GM23338 (cell line): ENCODE measurements around the gene LYL1. TPM values are rescaled to one million over a fixed set of nuclear protein-coding genes. Genes with fewer than 3 reads are reported as not detected.

Experiments
- ATAC-seq: fragments of 200-7000 bp; cut with Tn5 transposase; 3 replicates; pipeline ENCODE4 v1.9.1; 2020
- DNase-seq: peaks from one replicate; pipeline ENCODE4 v3.0.0-alpha.2; 2015; ENCODE audit warnings: low spot score
- H2AFZ ChIP-seq: fragments of 200-600 bp; sonication (generic); 2 replicates; pipeline ENCODE4 v1.8.0; 2016; ENCODE audit warnings: antibody characterized with exemption, mild to moderate bottlenecking, moderate library complexity
- H3F3A ChIP-seq: fragments of 200-600 bp; sonication (generic); replicated peaks from 2 replicates; pipeline ENCODE4 v1.8.0; 2017; ENCODE audit warnings: antibody characterized with exemption, mixed run types, low read depth
- H3K27ac ChIP-seq: fragments of 200-600 bp; sonication (generic); 2 replicates; pipeline ENCODE4 v1.6.1; 2016; ENCODE audit warnings: low read depth
- H3K27me3 ChIP-seq: fragments of 200-600 bp; sonication (generic); 2 replicates; pipeline ENCODE4 v1.8.0; 2016; ENCODE audit warnings: mild to moderate bottlenecking, mixed run types, moderate library complexity; ENCODE audit not compliant: insufficient read depth
- H3K36me3 ChIP-seq: fragments of 200-600 bp; sonication (generic); 2 replicates; pipeline ENCODE4 v1.8.0; 2016; ENCODE audit warnings: mild to moderate bottlenecking; ENCODE audit not compliant: insufficient read depth
- H3K4me1 ChIP-seq: fragments of 200-600 bp; sonication (generic); 2 replicates; pipeline ENCODE4 v1.8.0; 2016; ENCODE audit warnings: mild to moderate bottlenecking, moderate library complexity; ENCODE audit not compliant: insufficient read depth
- H3K4me2 ChIP-seq: fragments of 200-600 bp; sonication (generic); 2 replicates; pipeline ENCODE4 v1.7.1; 2017; ENCODE audit warnings: mixed run types
- H3K4me3 ChIP-seq: fragments of 200-600 bp; sonication (generic); 2 replicates; pipeline ENCODE4 v1.6.1; 2016; ENCODE audit warnings: mixed run types
- H3K79me2 ChIP-seq: fragments of 200-600 bp; sonication (generic); replicated peaks from 2 replicates; pipeline ENCODE4 v1.8.0; 2017; ENCODE audit warnings: mild to moderate bottlenecking; ENCODE audit not compliant: insufficient read depth
- H3K9me2 ChIP-seq: fragments of 200-600 bp; sonication (generic); 2 replicates; pipeline ENCODE4 v1.8.0; 2017; ENCODE audit not compliant: insufficient read depth
- H4K20me1 ChIP-seq: fragments of 200-600 bp; sonication (generic); replicated peaks from 2 replicates; pipeline ENCODE4 v1.8.0; 2017; ENCODE audit warnings: mild to moderate bottlenecking; ENCODE audit not compliant: insufficient read depth
- H3K27ac Mint-ChIP-seq: 2 replicates; pipeline ENCODE4 v1.8.0; 2020; ENCODE audit warnings: inconsistent platforms, mild to moderate bottlenecking, moderate library complexity, mixed read lengths
- H3K27me3 Mint-ChIP-seq: 3 replicates; pipeline ENCODE4 v1.8.0; 2022; ENCODE audit warnings: low read depth, mild to moderate bottlenecking, moderate library complexity, mixed read lengths, inconsistent platforms; ENCODE audit not compliant: insufficient read depth, poor library complexity
- H3K36me3 Mint-ChIP-seq: 3 replicates; pipeline ENCODE4 v1.8.0; 2021; ENCODE audit warnings: low read depth, mild to moderate bottlenecking, inconsistent platforms, moderate library complexity, mixed read lengths
- H3K4me1 Mint-ChIP-seq: 3 replicates; pipeline ENCODE4 v1.8.0; 2020; ENCODE audit warnings: mild to moderate bottlenecking, inconsistent platforms, mixed read lengths
- H3K4me3 Mint-ChIP-seq: 3 replicates; pipeline ENCODE4 v1.8.0; 2021; ENCODE audit warnings: moderate library complexity, mild to moderate bottlenecking, inconsistent platforms, mixed read lengths
- H3K9me3 Mint-ChIP-seq: 3 replicates; pipeline ENCODE4 v1.8.0; 2020; ENCODE audit warnings: moderate library complexity, mild to moderate bottlenecking, inconsistent platforms, mixed read lengths
- CREB1 ChIP-seq: fragments of 250-450 bp; sonication (Bioruptor Pico); IDR thresholded peaks from 2 replicates; pipeline ENCODE4 v1.5.0; 2020; ENCODE audit warnings: low read depth, mild to moderate bottlenecking, moderate library complexity
- CTCF ChIP-seq, 2 experiments: fragments of 200-600 bp in 1 of 2; sonication (generic) in 1 of 2; conservative IDR thresholded peaks; 2 replicates each; pipeline versions ENCODE4 v1.5.1 to v1.6.1; 2016 to 2017; ENCODE audit warnings: antibody characterized with exemption in 2 of 2, low read depth in 2 of 2, mild to moderate bottlenecking in 2 of 2, moderate library complexity in 1 of 2
- EZH2 ChIP-seq: fragments of 200-600 bp; sonication (generic); IDR thresholded peaks from one replicate; pipeline ENCODE4 v1.8.0; 2017; ENCODE audit warnings: antibody characterized with exemption, mild to moderate bottlenecking, low read depth; ENCODE audit not compliant: unreplicated experiment
- EZH2phosphoT487 ChIP-seq: fragments of 200-600 bp; sonication (generic); IDR thresholded peaks from one replicate; pipeline ENCODE4 v1.8.1; 2018; ENCODE audit warnings: antibody characterized with exemption; ENCODE audit not compliant: unreplicated experiment
- JUNB ChIP-seq: IDR thresholded peaks from one replicate; pipeline ENCODE4 v1.6.1; 2016; ENCODE audit warnings: antibody characterized with exemption; ENCODE audit not compliant: unreplicated experiment
- NANOG ChIP-seq: IDR thresholded peaks from 2 replicates; pipeline ENCODE4 v1.6.1; 2016; ENCODE audit warnings: antibody characterized with exemption, borderline replicate concordance
- POLR2AphosphoS5 ChIP-seq: IDR thresholded peaks from 2 replicates; pipeline ENCODE4 v1.6.1; 2016; ENCODE audit warnings: antibody characterized with exemption, low read depth
- STAT1 ChIP-seq: IDR thresholded peaks from one replicate; pipeline ENCODE4 v1.6.1; 2016; ENCODE audit warnings: antibody characterized with exemption; ENCODE audit not compliant: unreplicated experiment
- ZNF114 ChIP-seq: fragments of 250-450 bp; sonication (Bioruptor Pico); IDR thresholded peaks from 2 replicates; pipeline ENCODE4 v1.5.0; 2020; ENCODE audit warnings: mild to moderate bottlenecking, moderate library complexity
- ZNF331 ChIP-seq: fragments of 250-450 bp; sonication (Bioruptor Pico); IDR thresholded peaks from 2 replicates; pipeline ENCODE4 v1.5.0; 2020; ENCODE audit warnings: low read depth, mild to moderate bottlenecking, moderate library complexity
- ZNF462 ChIP-seq: fragments of 250-450 bp; sonication (Bioruptor Pico); IDR thresholded peaks from 2 replicates; pipeline ENCODE4 v1.5.0; 2020; ENCODE audit warnings: mild to moderate bottlenecking, moderate library complexity
- polyA plus RNA-seq: library from polyadenylated mRNA; unstranded; fragments of >200 nt; fragmentation: Nextera tagmentation; extraction: Ambion mirVana; gene quantifications from 2 replicates; pipeline ENCODE4 v1.2.1, GENCODE V29; 2016
- total RNA-seq: library from RNA; depleted of rRNA; stranded (reverse); fragments of >200 nt; shearing (Covaris generic); gene quantifications from 2 replicates; pipeline ENCODE4 v1.2.3, GENCODE V29; 2014
- TF ChIP-seq, protein P1 (sequence below): IDR thresholded peaks from 2 replicates; pipeline ENCODE4 v1.6.1; 2016; ENCODE audit warnings: antibody characterized with exemption
- TF ChIP-seq, protein P2 (sequence below): IDR thresholded peaks from one replicate; pipeline ENCODE4 v1.6.1; 2018; ENCODE audit warnings: antibody characterized with exemption; ENCODE audit not compliant: unreplicated experiment

LYL1 gene
- total and polyA plus RNA-seq, 2 experiments from 2014 or later, result 1.2 to 2.2 TPM

GRCh38 chr19:13138171-13138915, 35.7 kb upstream of the LYL1 start:
- H3K27ac ChIP-seq, result no peak overlapping the region
- H2AFZ ChIP-seq, result no peak overlapping the region
- H3K4me1 ChIP-seq, result no peaks in the 10 kb centered on the region
- Mint-ChIP-seq H3K27me3 (peaks cover 19% of the 10 kb centered on the region), H3K36me3 (peaks cover 54% of the 10 kb centered on the region), H3K4me1 (peaks cover 16% of the 10 kb centered on the region), H3K4me3 (no peak overlapping the region), H3K9me3 (no peaks in the 10 kb centered on the region), H3K27ac (no peak overlapping the region)
- DNase-seq (no peak), ATAC-seq (no peak)
- H3K4me2 ChIP-seq, result no peak overlapping the region
- peaks cover 16% of the 10 kb centered on the region for H3K79me2 ChIP-seq
- TF ChIP-seq ZNF462 (CRISPR knock-in tag) (no peak), POLR2AphosphoS5 (no peak), ZNF114 (CRISPR knock-in tag) (no peak), CREB1 (CRISPR knock-in tag) (no peak), JUNB (no peak), ZNF331 (CRISPR knock-in tag) (no peak), STAT1 (no peak), NANOG (no peak), EZH2 (no peak), CTCF (conservative IDR thresholded peaks at IDR 0.05; ENCODE audit: low read depth in 2 of 2) (no peak), EZH2phosphoT487 (no peak)
- TF ChIP-seq, protein P1, sequence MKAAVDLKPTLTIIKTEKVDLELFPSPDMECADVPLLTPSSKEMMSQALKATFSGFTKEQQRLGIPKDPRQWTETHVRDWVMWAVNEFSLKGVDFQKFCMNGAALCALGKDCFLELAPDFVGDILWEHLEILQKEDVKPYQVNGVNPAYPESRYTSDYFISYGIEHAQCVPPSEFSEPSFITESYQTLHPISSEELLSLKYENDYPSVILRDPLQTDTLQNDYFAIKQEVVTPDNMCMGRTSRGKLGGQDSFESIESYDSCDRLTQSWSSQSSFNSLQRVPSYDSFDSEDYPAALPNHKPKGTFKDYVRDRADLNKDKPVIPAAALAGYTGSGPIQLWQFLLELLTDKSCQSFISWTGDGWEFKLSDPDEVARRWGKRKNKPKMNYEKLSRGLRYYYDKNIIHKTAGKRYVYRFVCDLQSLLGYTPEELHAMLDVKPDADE, result no peak
- TF ChIP-seq, protein P2, sequence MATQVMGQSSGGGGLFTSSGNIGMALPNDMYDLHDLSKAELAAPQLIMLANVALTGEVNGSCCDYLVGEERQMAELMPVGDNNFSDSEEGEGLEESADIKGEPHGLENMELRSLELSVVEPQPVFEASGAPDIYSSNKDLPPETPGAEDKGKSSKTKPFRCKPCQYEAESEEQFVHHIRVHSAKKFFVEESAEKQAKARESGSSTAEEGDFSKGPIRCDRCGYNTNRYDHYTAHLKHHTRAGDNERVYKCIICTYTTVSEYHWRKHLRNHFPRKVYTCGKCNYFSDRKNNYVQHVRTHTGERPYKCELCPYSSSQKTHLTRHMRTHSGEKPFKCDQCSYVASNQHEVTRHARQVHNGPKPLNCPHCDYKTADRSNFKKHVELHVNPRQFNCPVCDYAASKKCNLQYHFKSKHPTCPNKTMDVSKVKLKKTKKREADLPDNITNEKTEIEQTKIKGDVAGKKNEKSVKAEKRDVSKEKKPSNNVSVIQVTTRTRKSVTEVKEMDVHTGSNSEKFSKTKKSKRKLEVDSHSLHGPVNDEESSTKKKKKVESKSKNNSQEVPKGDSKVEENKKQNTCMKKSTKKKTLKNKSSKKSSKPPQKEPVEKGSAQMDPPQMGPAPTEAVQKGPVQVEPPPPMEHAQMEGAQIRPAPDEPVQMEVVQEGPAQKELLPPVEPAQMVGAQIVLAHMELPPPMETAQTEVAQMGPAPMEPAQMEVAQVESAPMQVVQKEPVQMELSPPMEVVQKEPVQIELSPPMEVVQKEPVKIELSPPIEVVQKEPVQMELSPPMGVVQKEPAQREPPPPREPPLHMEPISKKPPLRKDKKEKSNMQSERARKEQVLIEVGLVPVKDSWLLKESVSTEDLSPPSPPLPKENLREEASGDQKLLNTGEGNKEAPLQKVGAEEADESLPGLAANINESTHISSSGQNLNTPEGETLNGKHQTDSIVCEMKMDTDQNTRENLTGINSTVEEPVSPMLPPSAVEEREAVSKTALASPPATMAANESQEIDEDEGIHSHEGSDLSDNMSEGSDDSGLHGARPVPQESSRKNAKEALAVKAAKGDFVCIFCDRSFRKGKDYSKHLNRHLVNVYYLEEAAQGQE, result no peak
- no peaks in the 10 kb centered on the region for H3K27me3 ChIP-seq
- H4K20me1 ChIP-seq, result peaks cover 24% of the 10 kb centered on the region
- no peaks in the 10 kb centered on the region for H3K9me2 ChIP-seq
- H3F3A ChIP-seq, result 0 out of 2 replicates have a peak, but pooled peaks cover 7% of the 10 kb centered on the region
- no peak overlapping the region for H3K4me3 ChIP-seq
- peaks cover 5% of the 10 kb centered on the region; the same call in 1 of the 2 replicates for H3K36me3 ChIP-seq
